H1 (cell line): ENCODE results near the gene TXNDC16.

Experiments
- ASH2L ChIP-seq: fragments of 200-600, 300-600 bp; sonication (generic); IDR thresholded peaks from one replicate; pipeline ENCODE4 v1.7.1; 2017; ENCODE audit warnings: low read length
- CEBPB ChIP-seq: IDR thresholded peaks from 2 replicates; pipeline ENCODE4 v1.6.1; 2012; ENCODE audit warnings: low read depth, low read length
- CREB1 ChIP-seq: IDR thresholded peaks from 2 replicates; pipeline ENCODE4 v1.6.1; 2012; ENCODE audit warnings: inconsistent platforms
- CTCF ChIP-seq, 3 experiments: IDR thresholded peaks; 1 replicate in 2 of 3; 2 replicates in 1 of 3; pipeline versions ENCODE4 v1.5.1 to v1.6.1; 2011; ENCODE audit warnings: low read length in 3 of 3, mild to moderate bottlenecking in 3 of 3, inconsistent platforms in 2 of 3, low read depth in 1 of 3, moderate library complexity in 1 of 3; ENCODE audit not compliant: insufficient read depth in 1 of 3; ENCODE audit errors: control extremely low read depth in 1 of 3
- RNF2 ChIP-seq: fragments of 200-900, 300-1000 bp; sonication (generic); IDR thresholded peaks from 2 replicates; pipeline ENCODE4 v1.7.1; 2016; ENCODE audit warnings: borderline replicate concordance, low read depth, mild to moderate bottlenecking, antibody characterized with exemption, low read length; ENCODE audit not compliant: poor library complexity, severe bottlenecking; ENCODE audit errors: missing control alignments
- YY1 ChIP-seq: IDR thresholded peaks from 2 replicates; pipeline ENCODE4 v1.6.1; 2011; ENCODE audit warnings: low read depth, mild to moderate bottlenecking, low read length

GRCh38 chr14:52596320-52596719, 44.0 kb upstream of the TXNDC16 start:
- TF ChIP-seq CREB1 (no peak), YY1 (no peak), CTCF (IDR thresholded peaks at IDR 0.05; ENCODE audit: control extremely low read depth in 1 of 3, insufficient read depth in 1 of 3, low read depth in 1 of 3, low read length in 3 of 3) (no peak), RNF2 (no peak), CEBPB (no peak), ASH2L (no peak)
